Stimulated activated naive CD8-positive, alpha-beta T cell treated with anti-CD3 and anti-CD28 coated beads, Interleukin-15, Interleukin-2, amounts not matched to agents 100 U/mL and 50 U/mL, for 24 hours (primary cell): ENCODE results near the gene POLG2.
"Not testable (repeated sequence)": the region's sequence is repeated elsewhere in the genome, so short reads cannot be mapped to it uniquely, and the experiment has no call there.

ENCODE experiments used
- ATAC-seq: fragments of 150-1000 bp; cut with Tn5 transposase; one replicate; pipeline ENCODE4 v1.10.0; 2021
- DNase-seq: peaks from one replicate; pipeline ENCODE4 v3.0.0; 2021

Gene POLG2

DNA sequence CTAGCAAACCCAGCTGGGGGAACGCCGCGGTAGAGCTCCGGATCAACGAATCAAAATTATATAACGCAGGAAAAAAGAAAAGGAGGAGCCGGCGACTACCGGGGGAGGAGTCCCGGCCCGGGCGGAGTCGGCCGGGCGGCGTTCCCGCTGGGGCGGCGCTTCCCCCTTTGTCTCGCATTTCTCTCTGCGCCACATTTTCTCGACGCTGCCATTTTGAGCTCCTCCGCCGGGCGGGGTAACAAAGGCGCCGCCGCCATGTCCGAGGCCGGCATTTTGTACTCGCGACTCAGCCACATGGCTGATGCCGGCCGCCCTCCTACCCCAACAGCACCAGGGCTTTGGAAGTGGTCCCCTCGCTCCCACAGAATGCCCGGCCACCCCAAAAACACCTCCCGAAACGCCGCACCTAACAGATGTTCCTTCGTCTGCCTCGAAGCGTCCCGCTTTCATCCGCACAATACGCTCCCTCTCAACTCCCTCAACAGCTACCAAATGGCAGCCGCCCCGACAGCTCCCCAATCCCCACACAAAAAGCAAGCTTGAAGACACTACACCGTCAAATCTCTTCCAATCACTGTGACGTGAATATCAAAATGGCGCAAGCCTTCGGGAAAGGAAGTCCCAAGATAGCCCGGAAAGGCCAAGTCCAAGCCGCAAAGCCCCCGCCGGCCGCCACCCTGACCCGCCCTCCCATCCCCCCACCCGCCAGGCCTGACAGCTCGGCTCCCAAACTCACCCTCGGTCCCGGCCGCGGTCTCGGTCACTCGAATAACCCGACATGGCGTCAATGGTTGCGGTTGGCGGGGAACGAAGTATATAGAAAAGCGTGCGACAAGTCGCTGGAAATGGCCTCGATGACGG is 8.7 kb upstream of the POLG2 start:
- DNase-seq, result peak; percentile 82
- peak; percentile 25 for ATAC-seq

DNA sequence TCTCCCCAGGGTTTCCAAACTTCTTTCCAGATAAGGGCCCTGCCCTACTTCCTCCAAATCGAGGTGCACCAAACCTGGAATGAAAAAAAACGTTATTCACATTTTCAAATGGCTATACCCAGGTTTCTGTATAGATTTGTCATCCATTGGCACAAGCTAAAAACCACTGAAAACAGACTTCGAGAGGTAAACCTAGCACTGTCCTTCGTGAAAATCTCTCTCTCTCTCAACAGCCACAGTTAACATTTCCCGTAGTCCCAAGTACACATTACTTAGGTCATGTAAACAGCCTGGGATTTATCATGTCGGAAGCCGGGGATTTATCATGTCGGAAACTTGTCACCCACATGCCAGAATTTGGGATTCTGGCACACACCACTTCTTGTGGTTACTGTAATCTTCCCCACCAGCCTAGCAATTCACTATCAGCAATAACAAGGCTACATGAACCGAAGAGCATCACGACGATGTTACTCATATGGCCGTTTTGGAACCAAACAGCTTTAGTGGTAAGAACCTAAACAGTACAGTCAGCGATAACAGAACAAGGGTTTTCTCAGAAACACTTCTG is 8.0 kb upstream of the POLG2 start:
- DNase-seq (no peak), ATAC-seq (no peak)

DNA sequence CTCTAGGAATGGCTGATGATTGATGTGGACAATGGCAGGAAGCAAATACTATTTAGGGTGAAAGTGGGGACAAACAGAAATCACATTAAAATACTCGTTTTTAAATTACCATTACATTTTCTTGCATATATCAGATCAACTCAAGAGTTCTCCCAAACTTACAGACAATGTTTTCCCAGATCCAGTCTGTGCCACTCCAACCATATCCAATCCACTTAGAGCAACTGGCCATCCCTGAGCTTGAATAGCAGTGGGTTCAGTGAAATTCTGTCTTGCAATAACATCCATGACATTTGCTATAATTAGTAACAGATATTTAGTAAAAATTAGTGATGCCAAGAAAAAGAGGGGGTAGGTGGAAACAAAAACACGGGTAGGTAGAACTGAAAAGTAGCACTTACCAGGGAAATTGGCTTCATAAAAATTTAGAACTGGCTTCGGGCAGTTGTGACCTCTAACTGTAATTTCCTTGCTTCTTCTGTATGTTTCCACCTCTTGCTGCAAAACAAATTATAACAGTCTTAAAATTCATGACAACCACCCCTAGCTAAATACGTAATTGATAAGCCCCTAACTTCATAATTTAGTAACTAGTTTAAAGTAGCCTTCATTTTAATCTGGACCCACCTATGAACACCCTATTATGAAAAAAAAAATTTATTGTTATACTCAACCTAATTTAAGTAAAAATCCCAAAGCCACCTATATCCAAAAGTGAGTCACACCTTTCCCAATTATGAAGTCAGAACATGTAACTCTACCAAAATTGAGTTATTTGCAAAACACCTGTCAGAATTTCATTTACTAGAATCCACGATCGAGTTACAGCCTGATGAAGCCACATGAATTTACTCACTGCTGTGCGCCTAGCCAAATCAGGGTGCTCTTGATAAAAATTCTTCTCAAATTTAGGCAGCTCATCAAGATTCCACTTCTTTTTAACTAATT is 7.2 kb upstream of the POLG2 start:
- DNase-seq, result no peak
- no peak for ATAC-seq

DNA sequence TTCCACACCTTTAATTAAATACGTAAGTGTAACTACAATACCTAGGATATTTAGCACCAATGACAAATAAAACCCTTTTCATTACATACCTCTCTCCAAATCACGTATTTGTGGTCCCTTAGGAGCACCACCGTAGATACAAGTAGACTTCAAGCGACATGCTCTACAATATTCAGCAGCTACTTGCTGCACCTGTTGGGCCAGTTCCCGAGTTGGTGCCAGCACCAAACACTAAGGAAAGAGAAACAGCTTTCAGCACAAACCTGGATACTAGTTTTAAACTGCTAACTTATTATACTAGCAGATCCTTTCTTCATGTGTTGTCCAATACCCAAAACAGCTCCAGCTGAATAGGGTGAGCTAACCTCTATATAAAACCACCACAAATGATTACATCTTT is 6.5 kb upstream of the POLG2 start:
- DNase-seq, result no peak
- ATAC-seq, result no peak

DNA sequence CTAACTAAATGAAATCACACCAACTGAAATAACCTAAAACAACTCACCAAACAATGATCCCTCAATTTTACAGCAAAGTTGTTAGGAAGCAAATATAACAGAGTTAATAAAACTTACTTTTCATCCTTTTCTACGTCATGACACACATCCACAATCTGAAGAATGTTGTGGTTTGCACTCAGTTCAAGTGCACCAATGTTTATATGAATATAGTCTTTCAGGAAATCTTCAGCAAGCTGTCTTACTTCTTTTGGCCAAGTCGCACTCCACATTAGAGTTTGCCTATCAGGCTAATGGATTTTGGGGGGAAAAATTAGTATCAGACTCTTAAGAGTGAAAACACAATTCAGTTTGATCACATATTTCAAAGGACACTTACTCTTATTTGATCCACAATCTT is 6.0 kb upstream of the POLG2 start:
- ATAC-seq (no peak), DNase-seq (no peak)

DNA sequence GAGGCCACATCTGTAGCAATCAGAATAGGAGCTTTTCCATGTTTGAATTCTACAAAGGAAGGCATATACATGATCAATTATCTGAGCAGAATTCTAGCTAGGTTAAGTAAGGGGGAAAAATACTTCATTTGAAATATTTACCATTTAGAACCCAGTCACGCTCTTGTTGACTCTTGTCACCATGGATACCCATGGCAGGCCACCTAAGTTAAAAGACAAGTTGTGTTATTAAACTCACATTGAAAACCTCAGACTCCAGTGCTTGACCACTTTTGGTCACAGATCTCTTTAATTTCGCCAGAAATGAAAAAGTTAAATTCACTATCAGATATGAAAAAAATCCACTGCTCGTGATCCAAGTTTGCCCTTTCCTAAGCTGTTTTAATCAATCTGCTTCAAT is 5.2 kb upstream of the POLG2 start:
- no peak for ATAC-seq
- DNase-seq, result no peak

DNA sequence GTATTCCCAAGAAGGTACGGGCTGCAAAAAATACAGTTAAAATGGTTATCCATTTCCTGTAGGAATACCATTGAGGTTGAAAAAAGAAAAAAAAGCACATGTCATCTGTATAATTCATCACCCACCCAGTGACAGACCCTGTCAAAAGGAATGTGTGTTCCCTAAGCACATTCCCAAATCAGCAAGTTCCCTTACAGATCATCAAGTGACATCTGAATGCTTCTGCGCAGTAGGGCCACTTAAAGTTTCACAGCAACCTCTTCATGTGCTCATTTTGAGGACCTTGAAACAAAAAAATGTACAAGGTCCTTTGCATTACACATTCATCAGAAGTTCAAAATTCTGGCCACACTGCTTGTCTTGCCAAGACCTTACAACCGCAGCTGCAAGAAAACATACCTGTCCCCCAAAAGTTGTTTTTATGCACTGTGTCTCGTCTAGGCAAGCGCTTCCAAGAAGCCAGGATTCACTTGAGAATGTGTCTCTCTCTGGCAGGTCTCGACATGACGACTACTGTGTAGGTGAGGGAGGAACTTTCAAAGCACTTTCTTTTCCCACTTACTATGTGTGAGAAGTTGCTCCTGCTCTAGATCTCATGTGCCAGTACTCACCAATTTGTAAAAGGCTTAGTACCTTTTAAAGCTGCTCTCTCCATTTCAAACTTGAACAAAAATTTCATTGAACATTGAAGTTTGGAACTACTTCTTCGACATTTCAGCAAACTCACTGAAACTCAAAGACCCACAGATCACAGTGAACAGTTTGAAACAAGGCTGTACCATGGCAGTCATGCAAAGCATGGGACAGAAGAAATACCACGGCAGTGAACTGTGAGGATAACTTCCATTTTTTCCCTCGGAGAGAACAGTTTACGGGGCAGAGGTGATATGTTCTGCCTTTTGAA is 4.3 kb upstream of the POLG2 start:
- ATAC-seq, result no peak
- no peak for DNase-seq

DNA sequence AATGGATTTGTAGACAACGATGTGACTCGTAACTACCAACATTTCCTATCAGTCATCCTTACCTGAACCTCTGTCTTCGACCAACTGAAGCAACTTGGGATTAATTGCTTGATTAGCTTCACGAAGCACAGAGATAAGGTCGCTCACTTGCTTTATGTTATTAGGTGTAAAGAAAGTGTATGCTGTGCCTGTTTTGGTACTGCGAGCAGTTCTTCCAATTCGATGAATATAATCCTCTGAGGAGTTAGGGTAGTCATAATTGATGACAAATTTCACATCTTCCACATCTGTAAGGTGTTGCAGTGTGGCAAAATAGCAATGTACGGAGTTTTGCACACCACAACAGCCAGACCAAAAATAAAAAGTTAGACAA is 3.6 kb upstream of the POLG2 start:
- DNase-seq (no peak), ATAC-seq (no peak)

DNA sequence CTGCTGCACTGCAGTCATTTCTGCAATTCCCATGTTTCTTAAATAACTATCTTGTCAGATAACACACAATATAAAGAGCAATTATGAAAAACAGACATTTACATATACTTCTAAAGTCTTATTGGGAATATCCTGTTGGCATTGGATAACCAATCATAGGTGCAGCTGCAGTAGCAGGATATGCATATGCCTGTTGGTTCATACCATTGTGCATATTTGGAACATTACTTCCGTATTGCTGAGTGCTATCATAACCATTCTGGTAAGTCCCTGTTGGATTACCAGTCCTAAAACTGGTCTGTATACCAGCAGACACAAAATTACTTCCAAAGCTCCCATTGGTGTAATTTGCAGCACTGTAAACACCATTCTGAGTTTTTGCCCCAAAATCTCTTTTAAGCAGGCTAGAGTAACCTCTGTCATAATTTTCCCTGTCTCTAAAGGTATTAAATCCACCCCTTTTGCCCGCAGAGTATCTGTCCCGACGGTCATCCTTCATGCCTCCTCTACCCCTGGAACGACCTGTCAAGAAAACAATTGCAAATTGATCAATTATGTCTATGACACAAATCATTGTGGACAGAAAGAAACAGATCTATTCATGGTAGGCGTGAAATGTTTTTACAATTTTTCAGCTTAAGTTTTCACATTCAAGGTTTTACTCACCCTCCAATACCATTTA is 3.1 kb upstream of the POLG2 start:
- ATAC-seq, result no peak
- DNase-seq, result no peak

DNA sequence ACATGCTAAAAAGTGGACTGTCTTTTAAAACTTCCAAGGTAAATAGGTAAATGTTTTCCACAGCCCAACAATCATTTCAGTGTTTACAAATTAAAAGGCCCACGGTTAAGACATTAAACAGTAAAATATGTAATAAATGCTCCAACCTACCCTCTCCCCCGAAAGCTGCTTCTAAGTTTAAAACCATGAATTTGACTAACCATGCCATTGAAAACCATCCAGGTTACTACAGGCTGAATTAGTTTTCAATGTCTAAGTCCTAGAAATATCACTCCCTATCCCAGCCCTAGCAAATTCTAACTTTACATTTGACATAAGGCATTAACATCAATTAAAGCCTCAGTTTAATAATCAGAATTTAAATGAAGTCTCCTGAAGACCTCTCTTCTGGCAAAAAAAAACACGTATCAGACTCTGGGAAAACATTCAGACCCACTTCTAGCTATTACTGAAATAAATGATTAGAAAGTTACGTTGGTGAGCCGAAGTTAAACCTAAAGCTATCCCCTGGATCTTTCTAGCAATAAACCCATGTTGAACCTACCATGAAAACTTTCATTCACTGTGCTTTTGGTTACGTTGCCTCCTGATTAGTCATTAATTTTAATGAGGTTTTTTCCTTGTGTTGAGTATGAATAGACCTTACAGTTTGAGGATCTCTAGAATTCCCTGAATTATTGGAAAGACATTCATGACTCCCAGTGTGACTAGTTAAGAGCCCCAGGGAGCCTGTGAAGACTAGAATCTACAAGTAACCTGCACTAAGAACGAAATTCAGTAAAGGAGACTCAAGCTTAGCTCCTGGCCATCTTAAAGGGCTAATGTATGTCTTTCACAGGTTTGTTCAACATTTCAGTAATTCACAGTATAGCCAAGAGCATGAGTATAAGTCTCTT is 1.7 kb upstream of the POLG2 start:
- DNase-seq (no peak), ATAC-seq (no peak)

DNA sequence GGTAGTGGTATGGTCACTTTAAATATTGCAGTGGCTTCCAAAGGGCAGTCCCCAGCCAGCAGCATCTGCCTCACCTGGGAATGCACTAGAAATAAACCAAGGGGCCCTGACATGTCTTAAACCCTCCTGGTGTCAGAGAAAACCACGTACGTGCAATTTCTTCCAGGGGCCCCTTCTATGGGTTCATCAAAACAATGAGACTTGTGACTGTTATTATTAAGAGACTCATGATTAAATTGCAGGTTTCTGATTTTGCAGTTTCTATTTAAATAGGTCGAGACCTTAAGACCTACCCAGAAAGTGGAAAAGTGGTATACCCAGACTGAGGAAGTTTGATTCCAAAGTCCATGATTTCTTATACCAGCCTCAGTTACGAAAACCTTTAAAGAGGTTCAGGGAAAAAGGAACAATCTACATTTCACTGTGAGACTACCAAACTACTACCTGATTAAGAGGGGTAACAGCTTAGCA is 746 bp upstream of the POLG2 start:
- no peak for DNase-seq
- ATAC-seq, result peak; percentile 44

DNA sequence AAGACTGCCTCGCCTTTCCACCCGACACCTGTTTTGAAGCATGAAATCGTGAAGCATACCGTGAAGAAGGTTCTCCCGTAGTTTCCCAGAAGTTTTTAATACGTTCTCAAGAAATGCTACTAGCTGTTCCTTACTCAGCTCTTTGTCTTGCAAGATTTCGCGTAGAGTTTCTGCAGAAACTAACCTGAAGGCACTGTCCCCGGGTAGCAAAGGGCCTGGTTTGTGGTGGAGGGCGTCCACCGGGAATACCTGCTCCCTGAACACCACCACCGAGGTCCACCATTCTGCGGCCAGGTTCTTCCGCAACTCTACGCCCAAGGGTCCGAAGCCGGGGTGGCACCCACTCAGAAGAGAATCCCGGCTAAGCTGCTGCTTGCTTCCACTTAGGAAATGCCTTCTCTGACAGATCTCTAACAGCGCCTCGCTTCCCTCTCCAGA is 487 bp downstream of the POLG2 start:
- DNase-seq (no peak), ATAC-seq (no peak)

DNA sequence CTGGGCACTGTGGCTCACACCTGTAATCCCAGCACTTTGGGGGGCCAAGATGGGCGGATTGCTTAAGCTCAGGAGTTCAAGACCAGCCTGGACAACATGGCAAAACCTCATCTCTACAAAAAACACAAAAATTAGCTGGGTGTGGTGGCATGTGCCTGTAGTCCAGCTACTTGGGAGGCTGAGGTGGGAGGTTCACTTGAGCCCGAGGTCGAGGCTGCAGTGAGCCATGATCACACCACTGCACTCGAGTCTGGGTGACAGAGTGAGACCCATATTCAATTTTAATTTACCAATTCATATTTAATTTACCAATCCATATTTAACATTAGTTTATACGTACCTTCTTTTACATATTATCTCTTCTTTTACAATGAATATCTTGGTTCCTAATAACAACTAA is 1.6 kb downstream of the POLG2 start:
- ATAC-seq, result not testable (repeated sequence)

DNA sequence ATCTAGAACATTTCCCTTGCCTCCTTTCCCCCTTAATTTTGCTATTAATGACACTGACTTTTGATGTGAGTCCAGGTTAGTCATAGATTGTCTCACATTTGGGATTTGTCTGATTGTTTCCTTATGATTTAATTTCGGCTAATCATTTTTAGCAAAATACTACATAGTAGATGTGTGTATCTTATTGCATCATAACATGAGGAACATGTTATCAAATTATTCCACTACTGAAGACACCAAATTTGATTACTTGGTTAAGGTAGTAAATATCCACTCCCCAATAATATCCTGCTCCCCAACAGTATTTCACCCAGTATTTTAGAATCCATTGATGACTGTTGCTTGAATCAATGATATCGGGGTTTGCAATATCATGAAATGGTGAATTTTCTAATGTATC is 2.7 kb downstream of the POLG2 start:
- ATAC-seq (no peak), DNase-seq (no peak)

More for the DNA sequence above, 1.6 kb downstream of the POLG2 start:
- DNase-seq, result not testable (repeated sequence)

DNA sequence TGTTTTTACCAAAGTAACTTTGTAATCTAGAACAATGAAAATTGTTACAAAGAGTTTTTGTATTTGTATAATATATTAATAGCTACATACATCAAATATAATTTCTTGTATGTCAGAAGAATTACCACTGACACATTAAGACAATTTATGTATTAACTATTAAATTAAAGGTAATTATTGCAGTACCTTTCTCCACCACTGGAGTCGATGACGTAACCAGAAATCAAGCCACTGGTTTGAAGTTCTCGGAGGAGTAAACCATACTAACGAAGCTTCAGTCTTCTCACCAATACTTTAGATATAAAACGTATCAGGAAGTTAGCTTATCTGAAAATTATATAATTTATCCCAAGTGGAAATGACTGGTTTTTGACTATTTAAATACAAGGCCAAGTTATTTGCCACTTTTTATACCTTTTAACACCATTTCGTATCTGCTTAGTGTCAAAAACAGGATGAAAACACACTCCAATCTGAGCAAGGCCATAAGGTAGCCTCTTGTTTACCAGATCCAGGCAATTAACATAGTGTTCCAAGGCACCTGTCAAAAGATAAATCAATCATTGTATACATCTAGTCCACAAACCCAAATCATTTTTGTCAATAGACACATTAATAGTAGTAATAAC is 4.3 kb downstream of the POLG2 start:
- ATAC-seq, result no peak
- no peak for DNase-seq

DNA sequence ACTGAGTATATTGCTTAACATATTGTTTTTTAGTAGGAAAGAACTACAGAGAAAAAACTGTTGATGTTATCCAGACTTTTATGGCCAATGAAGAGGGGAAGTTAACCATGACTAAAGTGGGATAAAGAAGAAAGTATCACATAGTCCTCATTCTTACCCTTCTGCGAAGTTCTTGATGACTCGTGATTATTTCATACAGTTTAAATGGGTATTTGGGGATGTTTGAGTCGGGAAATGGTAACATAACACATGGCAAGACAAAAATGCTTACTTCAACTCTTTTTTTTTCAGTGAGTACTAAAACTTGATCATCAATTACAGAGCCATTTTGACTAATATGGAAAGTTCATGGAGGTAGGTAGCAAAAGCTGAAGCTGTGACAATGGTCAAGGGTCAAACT is 4.9 kb downstream of the POLG2 start:
- ATAC-seq, result no peak
- DNase-seq, result no peak

DNA sequence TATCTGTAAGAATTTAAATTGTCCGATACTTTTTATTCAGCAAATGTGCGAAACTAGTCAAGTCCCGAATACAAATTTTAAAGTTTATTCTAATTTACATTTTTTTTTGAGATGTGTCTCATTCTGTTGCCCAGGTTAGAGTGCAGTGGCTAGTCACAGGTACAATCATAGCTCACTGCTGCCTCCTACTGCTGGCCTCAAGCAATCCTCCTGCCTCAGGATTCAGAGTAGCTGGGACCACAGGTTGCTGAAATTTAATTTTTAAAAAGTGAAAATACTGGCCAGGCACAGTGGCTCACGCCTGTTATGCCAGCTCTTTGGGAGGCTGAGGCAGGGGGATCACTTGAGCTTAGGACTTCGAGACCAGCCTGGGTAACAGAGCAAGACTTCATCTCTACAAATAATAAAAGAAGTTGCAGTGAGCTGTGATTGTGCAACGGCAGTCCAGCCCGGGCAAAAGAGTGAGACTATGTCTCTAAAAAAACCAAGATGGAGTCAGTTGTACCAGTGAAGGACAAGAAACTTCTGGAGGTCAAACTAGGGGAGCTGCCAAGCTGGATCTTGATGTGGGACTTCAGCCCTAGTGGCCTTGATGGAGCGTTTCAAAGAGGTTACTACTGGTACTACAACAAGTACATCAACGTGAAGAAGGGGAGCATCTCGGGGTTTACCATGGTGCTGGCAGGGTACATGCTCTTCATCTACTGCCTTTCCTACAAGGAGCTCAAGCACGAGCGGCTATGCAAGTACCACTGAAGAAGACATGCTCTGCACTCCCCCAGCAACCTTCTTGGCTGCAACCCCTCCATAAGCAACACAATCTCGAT is 5.6 kb downstream of the POLG2 start:
- peak; percentile 62 for DNase-seq
- ATAC-seq, result peak; percentile 40

DNA sequence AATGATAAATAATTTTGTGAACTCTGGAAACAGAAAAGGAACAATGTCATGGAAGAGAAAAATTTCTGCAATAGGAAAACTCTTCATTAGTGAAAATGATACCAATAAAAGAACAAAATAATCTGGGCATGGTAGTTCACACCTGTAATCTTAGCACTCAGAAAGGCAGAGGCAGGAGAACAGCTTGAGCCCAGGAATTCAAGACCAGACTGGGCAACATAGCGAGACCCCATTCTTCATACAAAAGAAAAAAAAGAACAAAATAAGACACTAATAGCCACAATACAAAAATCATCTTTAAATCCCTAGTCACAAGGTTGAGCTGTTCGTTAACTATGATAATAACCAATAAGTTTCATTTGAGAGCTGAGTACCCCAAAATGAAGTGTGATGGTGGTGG is 8.6 kb downstream of the POLG2 start:
- ATAC-seq (no peak), DNase-seq (no peak)

DNA sequence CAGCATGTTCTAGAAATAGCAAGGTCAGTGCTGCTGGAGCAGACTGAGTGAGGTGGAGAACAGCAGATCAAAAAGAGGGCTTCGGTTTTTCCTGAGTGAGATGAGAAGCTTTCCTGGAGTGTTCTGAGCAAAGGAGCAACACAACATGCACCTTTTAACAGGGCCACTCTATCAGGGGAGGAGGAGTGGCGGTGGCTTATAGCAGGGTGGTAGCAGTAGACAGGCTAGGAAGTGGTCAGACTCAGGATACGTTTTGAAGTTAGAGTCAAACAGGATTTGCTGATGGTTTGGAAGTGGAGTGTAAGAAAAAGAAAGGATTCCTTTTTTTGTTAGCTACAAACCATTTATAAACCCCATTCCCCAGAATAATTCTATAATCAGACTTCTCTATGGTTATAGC is 12.5 kb downstream of the POLG2 start:
- DNase-seq, result no peak
- no peak for ATAC-seq
